ENCODE results near the gene NECTIN4.

DNA sequence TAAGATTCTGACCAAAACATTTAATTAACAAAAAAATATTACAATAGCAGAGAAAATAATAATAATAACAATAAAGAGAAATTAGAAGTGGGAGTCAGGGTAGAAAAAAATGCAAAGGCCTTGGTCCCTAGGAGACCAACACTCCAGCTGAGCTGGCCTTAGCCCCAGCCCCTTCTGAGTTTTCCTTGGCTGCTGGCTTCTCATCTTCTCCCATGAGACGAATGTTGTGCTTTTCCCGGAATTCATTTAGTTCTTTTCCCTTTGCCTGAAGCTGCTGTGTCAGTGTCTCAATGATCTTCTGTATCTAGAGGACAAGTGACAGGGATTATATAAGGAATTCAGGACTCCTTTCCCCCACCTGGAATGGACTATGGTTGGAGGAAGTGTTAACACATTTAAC is 11.2 kb upstream of the NECTIN4 start:
- TF ChIP-seq ASH2L (IDR thresholded peaks at IDR 0.05; ENCODE audit: low read length) (no peak), POLR2AphosphoS5 (IDR thresholded peaks at IDR 0.05; ENCODE audit: low read depth, low read length) (no peak)
